Activated naive CD8-positive, alpha-beta T cell treated with anti-CD3 and anti-CD28 coated beads, Interleukin-2, amount 50 U/mL, for 16 hours (primary cell): ENCODE data around the gene UBR2.
A peak's percentile ranks its signal among the peaks of the same experiment; 100 is the strongest.
"Not testable (repeated sequence)": the region's sequence is repeated elsewhere in the genome, so short reads cannot be mapped to it uniquely, and the experiment has no call there.

ENCODE experiments used
- DNase-seq: peaks from one replicate; pipeline ENCODE4 v3.0.0-alpha.2; 2020; ENCODE audit warnings: low read depth, low spot score

The UBR2 gene

DNA sequence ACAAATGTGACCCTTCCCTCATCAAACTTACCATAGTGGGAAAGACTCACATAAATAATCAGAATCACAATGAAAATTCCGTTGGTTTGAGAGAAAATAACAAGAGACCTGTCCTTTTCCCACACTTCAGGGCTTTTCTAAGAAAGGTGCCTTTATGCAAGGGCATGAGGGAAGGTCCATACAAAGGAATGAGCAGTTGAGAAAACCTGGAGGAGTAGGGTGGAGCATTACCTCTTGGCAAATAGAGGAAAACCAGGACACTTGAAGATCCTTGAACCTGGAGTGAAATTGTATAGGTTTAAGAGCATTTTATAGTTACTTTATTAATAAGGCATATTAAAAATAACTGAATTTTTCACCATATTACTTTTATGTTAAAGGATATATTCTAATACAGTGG lies 54.3 kb downstream of the UBR2 start:
- DNase-seq = no peak

DNA sequence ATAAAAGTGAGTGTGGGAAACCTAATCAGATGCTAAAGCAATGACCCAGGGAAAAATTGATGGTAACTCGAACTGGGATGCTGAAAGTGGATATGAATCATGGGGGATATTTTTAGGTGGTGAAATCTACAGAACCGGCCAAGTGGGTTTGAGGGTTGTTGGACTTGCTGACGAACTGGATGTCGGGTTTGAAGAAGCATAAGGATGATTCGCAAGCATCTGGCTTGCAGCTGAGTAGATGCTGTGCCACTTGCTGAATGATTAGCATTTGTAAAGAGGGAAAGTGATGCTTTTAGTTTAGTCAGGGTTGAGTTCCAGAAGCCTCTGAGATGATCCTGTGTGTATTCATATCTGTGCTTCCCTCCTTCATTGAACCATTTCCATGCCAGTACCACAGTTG lies 54.9 kb downstream of the UBR2 start:
- DNase-seq = no peak

DNA sequence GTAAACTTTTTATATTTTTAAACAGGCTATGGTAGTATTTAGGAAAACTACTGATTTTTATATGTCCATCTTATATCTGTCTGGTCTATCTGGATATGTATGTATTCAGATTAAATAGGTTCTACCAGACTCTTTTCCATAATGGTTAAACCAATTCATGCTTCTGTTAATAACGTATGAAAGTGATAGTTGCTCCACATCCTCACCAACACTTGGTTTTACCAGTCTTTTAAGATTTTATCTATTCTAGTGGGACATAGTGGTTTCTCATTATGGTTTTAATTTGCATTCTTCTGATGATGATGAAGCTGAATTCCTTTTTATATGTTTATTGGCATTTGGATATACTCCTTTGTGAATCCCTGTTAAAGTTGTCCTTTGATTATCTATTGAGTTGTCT lies 56.1 kb downstream of the UBR2 start:
- DNase-seq = no peak

DNA sequence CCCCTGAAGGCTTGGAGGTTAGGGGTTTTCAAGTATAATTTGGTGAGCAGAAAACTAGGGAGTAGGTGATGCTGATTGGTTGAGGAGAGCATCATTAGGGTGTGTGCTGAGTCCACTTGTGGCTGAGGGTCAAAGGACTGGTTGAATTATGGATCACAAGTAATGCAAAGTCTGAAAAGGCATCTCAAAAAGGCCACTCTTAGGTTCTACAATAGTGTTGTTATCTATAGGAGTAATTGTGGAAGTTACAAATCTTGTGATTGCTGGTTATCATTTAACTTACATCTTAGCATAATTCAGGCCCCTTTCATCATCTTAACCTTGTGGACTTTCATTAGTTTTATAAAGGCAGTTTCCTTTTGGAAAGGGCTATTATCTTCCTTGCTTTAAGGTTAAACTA lies 60.8 kb downstream of the UBR2 start:
- DNase-seq = no peak

DNA sequence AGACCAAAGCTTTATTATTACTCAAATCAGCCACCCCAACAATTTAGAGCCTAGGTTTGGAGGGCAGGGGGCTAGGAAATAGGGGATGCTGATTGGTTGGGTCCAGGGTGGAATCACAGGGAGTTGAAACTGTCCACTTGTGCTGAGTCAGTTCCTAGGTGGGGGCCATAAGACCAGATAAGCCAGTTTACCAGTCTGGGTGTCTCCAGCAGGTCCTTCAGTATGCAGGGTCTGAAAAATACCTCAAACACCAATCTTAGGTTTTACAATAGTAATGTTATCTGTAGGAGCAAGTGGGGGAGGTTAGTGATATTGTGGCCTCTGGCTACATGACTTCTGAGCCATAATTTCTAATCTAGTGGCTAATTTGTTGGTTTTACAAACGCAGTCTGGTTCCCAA lies 63.2 kb downstream of the UBR2 start:
- no peak for DNase-seq

DNA sequence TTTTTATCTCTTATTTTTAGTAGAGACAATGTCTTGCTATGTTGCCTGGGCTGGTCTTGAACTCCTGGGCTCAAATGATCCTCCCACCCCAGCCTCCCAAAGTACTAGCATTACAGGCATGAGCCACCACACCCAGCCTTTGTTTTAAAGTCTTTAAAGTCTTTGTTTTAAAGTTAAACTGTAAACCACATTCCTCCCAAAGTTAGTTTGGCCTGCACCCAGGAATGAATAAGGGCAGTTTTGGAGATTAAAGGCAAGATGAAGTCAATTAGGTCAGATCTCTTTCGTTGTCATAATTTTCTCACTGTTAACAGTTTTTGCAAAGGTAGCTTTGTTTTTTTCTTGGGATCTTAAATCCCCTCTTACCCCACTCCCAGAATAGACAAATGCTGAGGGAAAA lies 63.8 kb downstream of the UBR2 start:
- no peak for DNase-seq

DNA sequence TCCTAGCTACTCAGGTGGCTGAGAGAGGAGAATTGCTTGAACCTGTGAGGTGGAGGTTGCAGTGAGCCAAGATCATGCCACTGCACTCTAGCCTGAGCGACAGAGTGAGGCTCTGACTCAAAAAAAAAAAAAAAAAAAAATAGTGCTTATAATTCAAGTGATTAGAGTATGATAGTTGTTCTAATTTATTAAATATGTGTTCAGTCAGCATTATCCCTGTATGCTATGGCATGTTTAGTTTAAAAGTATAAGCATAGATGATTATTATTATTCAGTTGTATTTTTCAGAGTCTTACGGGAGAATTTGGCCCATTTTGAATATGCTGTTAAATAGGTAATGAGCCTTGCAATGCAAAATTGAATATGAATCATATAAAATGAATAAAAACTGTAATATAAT lies 64.8 kb downstream of the UBR2 start:
- DNase-seq = no peak

DNA sequence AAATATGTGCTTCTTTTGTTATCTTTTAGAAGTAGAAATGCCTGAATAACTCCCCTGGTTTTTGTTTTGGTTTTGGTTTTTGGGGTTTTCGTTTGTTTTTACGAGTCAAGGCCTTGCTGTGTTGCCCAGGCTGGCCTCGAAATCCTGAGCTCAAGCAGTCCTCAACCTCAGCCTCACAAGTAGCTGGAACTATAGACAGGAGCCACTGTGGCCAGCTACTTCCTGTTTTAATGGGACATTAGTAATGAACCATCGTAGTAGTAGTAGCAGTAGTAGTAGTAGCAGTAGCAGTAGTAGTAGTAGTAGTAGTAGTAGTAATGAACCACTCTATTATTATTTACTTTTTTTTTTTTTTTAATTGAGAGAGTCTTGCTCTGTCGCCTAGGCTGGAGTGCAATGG lies 66.0 kb downstream of the UBR2 start:
- DNase-seq = no peak

DNA sequence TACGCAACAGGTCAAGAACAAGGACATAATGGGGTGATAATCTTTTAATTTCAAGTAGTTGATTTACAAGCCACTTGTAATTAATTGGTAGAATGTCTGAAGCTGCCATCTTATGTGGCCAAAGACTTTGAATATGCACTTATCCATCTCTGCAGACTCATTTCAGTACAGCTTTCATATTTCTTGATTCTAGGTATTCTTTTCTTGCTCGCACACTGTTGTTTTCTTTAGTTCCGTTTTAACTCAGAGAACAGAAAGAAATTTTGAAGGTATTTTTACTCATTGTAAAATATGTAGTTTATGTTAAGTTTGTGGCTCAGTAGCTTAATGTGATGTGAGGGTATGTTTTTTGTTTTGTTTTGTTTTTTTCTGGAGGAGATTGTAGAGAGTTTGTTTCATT lies 73.9 kb downstream of the UBR2 start:
- DNase-seq = no peak

DNA sequence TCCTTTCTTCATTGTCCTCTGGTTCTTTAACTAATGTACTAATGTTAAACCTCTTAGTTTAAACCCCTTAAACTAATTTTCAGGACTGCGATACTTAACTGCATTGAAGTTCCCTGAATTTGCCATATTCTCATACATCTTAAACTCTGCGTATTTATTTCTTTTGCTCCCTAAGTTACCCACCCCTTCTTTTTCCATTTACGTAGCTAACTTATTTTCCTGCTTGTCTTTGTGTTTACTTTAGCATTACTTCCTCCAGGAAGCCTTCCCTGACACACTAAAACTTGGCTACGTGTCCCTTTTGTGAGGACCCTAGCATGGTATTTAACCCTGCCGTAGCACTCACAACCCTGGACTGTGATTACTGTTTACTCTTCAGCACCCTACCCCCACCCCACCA lies 79.0 kb downstream of the UBR2 start:
- no peak for DNase-seq

DNA sequence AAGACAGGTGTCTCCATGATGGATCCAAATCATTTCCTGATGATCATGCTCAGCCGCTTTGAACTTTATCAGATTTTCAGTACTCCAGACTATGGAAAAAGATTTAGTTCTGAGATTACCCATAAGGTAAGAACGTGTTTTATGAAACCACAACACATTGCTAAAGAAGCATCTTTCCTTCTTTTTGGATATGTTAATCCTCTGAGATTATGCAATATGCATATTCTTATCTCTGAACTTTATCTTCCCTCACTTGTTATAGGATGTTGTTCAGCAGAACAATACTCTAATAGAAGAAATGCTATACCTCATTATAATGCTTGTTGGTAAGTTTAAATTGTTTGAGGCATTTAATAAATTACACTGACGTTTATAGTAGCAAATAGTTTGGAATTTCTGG lies 80.4 kb downstream of the UBR2 start:
- DNase-seq = no peak

DNA sequence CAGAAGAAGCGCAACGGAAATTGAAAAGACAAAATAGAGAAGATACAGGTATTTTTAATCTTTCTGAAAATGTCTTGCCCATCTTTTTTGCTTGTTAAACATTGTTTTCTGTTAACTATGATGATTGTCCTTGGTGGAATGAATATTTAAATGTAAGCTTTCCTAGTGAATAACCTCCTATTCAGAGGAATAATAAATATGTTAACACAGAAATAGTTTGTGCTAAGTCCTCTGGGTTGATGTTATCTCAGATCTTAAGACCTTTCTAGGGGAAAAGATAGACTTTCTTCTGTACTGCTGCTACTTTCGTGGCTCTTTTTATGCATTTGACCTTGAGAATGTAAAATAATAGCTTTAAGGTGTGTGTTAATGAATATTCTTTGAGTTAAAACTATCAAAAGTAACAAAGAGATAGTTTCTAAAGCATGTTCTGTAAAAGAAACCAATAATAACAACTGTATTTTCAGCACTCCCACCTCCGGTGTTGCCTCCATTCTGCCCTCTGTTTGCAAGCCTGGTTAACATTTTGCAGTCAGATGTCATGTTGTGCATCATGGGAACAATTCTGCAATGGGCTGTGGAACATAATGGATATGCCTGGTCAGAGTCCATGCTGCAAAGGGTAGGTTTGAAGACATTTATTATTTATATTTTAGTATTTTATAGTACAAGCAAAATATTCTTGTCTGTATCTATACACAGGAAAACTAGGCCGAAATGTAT lies 88.4 kb downstream of the UBR2 start:
- DNase-seq = no peak

DNA sequence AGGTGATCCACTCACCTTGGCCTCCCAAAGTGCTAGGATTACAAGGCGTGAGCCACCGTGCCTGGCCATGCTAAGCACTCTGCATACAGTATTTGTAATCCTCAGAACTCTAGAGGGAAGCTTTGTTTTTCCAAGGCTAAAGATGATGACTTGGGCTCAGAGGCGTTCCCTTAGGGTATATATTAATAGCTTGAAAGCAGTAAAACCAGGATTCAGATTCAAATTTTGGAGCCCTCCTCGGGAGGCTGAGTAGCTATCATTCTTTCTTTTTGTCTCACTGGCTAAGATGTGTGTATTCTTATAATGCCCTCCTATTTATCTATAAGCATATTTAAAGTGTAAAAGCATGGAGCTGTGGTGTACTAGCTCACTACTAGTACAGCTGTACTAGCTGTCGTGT lies 90.0 kb downstream of the UBR2 start:
- DNase-seq = no peak

DNA sequence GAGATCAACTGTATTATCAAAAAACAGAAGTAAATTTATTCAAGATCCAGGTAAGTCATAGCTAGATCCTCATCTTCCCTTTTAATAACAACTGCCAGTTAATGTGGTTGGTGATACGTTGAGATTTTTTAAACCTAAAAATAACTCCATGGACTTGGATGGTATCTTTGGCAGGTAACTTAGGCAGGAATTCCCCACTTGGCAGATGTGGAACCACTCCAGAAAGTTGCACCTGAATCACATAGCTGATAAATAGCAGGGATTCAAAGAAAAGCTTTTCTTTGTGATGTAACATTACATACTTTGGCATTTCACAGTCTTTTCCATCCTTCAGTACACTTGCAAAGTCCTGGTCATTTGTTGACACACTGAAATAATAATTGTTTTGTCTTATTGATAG lies 96.0 kb downstream of the UBR2 start:
- DNase-seq = no peak

DNA sequence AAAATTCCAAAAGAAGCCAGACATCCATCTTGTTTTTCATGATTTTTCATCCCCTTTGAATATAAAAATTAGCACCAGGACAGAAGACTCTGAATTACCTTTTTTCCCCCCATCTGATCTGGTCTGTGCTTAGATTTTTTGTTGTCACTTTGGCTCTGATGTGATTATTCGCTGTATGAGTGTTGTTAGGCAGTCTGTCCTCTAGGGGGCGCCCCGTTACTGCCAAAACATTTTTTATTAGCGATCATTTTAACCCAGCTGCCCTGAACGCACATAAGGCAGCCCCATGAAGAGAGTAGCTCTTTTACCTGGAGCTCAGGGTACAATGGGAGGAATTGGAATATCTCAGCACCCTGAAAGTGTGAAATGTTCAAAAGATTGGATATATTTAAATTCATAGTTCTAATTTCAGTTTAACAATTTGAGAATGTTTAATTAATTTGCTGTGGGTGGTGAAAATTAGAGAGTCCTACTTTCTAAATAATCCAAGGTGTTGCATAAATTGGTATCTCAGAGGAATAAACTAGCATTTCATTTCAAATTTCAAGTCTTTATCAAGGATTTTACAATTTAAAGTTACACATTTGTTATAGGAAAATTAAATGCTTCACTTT lies 97.8 kb downstream of the UBR2 start:
- DNase-seq = peak; percentile 66

DNA sequence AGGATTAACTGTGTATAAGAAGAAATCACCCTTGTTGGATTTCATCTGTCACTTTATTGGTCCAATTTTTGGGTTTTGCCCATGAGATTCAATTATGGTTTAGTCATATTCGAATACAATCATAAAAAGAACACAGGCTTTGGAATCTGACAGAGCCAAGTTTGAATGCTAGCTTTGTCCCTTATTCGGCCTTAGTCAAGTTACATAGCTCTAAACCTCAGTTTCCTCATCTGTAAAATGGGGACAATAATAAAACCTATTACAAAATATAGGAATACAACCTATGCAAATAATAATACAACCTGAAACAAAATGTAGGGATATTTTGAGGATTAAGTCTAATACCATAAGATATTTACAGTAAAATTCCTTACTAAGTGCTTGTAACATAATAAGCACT lies 100.9 kb downstream of the UBR2 start:
- no peak for DNase-seq

DNA sequence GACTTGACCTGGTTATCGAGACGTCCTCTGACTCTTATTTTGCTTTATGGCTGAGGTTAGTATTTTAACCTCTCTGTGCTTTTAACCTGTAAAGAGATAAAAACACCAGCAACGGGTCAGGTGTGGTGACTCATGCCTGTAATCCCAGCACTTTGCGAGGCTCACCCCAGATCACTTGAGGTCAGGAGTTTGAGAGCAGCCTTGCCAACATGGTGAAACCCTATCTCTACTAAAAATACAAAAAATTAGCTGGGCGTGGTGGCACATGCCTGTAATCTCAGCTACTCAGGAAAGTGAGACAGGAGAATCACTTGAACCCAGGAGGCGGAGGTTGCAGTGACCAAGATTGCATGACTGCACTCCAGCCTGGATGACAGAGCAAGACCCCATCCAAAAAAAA lies 110.5 kb downstream of the UBR2 start:
- not testable (repeated sequence) for DNase-seq

DNA sequence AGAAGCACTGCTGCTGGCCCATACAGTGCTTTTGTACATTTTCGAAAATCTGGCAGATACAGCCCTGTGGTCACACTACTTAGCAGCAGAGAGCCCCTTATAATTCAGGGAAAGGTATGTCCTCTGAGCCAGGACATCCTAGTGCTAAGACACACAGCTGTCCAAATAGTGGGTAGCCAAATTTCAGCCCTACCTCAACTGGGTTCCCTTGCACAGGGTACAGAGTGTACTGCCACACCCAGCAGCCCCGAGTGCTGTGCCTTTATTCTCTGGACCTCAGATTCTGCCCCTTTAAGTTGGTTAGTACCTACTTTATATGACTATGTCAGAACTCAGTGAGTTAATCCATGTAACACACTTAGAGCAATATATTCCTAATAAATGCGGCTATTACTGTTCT lies 111.0 kb downstream of the UBR2 start:
- no peak for DNase-seq

DNA sequence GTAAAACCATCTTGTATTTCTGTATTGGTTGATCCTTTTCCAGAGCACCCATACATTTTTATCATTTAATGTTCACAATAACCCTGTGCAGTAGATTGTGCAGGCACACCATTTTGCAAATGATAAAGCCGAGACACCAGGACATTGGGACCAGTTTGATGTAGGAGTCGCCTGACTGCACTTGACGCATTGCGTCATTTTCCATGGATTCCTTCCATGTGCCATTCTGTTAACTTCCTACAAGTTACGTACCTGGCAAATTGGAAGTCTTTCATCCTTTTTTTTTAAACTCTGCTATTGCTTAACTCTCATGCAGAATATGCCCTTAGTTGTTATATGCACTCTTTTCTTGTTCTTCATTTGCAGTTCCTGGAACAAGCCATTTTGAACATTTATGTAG lies 115.5 kb downstream of the UBR2 start:
- DNase-seq = no peak

DNA sequence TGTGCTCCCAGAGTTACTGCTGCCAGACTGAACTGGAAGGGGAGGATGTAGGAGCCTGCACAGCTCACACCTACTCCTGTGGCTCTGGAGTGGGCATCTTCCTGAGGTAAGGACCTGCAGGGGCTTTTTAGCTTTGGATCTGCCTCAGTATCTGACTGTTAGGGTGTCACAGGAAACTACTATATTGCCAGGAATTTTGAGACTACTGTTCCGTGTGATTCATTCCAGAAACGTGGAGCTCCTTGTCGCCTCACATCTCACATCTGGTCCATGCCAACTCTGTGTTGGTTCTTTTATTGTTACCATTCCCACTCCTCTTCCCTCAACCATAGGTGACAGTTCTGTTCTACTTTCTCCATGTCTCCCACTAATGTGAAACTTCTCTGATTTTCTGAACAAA lies 124.5 kb downstream of the UBR2 start:
- no peak for DNase-seq

DNA sequence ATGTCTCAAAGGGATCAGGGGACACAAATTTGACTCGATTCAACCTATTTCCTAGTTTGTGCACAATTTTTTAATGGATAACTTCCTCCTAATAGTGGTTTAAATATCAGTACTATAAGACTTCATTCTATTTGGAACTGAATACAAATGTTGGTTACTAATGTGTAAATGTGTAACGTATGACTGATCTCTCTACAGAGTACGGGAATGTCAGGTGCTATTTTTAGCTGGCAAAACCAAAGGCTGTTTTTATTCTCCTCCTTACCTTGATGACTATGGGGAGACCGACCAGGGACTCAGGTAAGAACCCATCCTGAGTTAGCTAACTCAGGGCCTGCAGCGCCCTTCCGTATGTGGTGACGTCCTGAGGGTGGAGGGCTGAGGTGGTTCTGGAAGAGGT lies 125.5 kb downstream of the UBR2 start:
- DNase-seq = no peak

DNA sequence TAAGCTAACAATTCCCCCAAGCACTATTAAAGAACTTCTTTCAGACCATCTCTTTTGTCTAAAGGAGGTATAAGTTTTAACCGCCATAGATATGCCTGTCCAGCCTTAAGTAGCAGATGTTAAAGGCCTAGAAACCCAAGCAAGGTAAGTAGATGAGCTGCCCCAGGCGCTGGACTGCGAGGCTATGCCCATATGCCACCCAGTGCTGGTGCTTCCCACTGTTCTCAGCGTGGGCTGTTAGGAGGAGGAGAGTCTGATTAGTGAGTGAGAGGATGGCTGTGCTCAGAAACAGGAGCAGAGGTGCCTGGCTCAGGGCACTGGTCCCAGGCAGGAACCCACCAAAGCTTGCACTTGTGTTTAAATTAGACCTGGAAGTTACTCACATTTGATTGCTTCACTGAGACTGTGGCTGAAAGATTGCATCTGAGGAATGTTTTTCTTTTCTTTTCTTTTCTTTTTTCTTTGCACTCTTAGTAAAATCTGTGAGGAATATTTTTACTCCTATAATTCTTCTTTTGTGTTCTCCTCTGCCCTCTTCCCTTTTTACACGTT lies 126.4 kb downstream of the UBR2 start:
- DNase-seq = no peak

DNA sequence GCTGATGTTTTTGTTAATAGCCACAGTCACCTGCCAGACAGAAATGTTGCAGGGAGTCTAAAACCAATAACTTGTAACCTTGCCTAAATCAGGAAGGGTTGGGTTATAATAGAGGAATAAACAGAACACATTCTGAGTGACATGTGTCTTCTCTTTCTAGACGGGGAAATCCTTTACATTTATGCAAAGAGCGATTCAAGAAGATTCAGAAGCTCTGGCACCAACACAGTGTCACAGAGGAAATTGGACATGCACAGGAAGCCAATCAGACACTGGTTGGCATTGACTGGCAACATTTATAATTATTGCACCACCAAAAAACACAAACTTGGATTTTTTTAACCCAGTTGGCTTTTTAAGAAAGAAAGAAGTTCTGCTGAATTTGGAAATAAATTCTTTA lies 127.0 kb downstream of the UBR2 start:
- no peak for DNase-seq
